Measurements from ENCODE around the gene HDAC7. TPM values are rescaled to one million over a fixed set of nuclear protein-coding genes. Genes with fewer than 3 reads are reported as not detected.
"Not testable (repeated sequence)": the region's sequence is repeated elsewhere in the genome, so short reads cannot be mapped to it uniquely, and the experiment has no call there.

Gene HDAC7
- total RNA-seq, 2 experiments from 2014 or later = 218 to 232 TPM

- H3K9me3 Mint-ChIP-seq = no peaks in the 10 kb centered on the region
Observed at GRCh38 chr12:47845081-47845480, 25.4 kb upstream of the HDAC7 start.

GRCh38 chr12:47844264-47845019 lies 24.7 kb upstream of the HDAC7 start:
- Mint-ChIP-seq H3K36me3 (ENCODE audit: low read depth) (peaks cover 6% of the 10 kb centered on the region), H3K27me3 (no peaks in the 10 kb centered on the region), H3K9me3 (no peaks in the 10 kb centered on the region), H3K27ac (no peak overlapping the region), H3K4me1 (peaks cover 2% of the 10 kb centered on the region), H3K4me3 (no peak overlapping the region)
- POLR2A ChIA-PET = no interaction called here
- CTCF ChIA-PET = interaction anchor here (1.2 to 7.5 kb wide), 3 partner anchors 10 to 103 kb away, joined by 3 to 45 read pairs (median 5); no protein-coding TSS in a partner anchor
- DNase-seq = no peak

More at GRCh38 chr12:47845081-47845480, 25.4 kb upstream of the HDAC7 start:
- CTCF ChIA-PET = interaction anchor here (1.2 to 1.4 kb wide), 2 partner anchors 11 to 12 kb away, joined by 3 to 5 read pairs; no protein-coding TSS in a partner anchor
- no peaks in the 10 kb centered on the region for H3K27me3 Mint-ChIP-seq
- H3K4me1 Mint-ChIP-seq = no peaks in the 10 kb centered on the region
- POLR2A ChIA-PET = no interaction called here
- no peak overlapping the region for H3K4me3 Mint-ChIP-seq
- peaks cover 6% of the 10 kb centered on the region for H3K36me3 Mint-ChIP-seq (ENCODE audit: low read depth)
- no peak overlapping the region for H3K27ac Mint-ChIP-seq
- DNase-seq = no peak

GRCh38 chr12:47843226-47843980 lies 23.7 kb upstream of the HDAC7 start:
- H3K27ac Mint-ChIP-seq = no peak overlapping the region
- ChIA-PET POLR2A (interaction anchor here (0.6 kb wide), 1 partner anchor 12 kb away, joined by 3 read pairs; no protein-coding TSS in a partner anchor), CTCF (interaction anchor here (1.4 to 17.9 kb wide), 3 partner anchors 10 to 102 kb away, joined by 3 to 309 read pairs (median 45); partner anchors contain the start of gene HDAC7)
- H3K4me1 Mint-ChIP-seq = peaks cover 2% of the 10 kb centered on the region
- H3K9me3 Mint-ChIP-seq = no peaks in the 10 kb centered on the region
- H3K27me3 Mint-ChIP-seq = no peaks in the 10 kb centered on the region
- no peak overlapping the region for H3K4me3 Mint-ChIP-seq
- peaks cover 6% of the 10 kb centered on the region for H3K36me3 Mint-ChIP-seq (ENCODE audit: low read depth)
- no peak for DNase-seq

GRCh38 chr12:47842543-47842942 lies 22.8 kb upstream of the HDAC7 start:
- POLR2A ChIA-PET; H3K27me3 Mint-ChIP-seq; DNase-seq; H3K36me3 Mint-ChIP-seq (ENCODE audit: low read depth); H3K4me1 Mint-ChIP-seq; H3K4me3 Mint-ChIP-seq; H3K9me3 Mint-ChIP-seq; H3K27ac Mint-ChIP-seq: not testable (repeated sequence)
- CTCF ChIA-PET = interaction anchor here (0.6 to 17.9 kb wide), 11 partner anchors 10 to 1978 kb away, joined by 3 to 309 read pairs (median 5); partner anchors contain the start of genes HDAC7 and TMEM106C

GRCh38 chr12:47841910-47842309 lies 22.2 kb upstream of the HDAC7 start:
- DNase-seq = no peak
- H3K4me1 Mint-ChIP-seq = peaks cover 14% of the 10 kb centered on the region
- H3K9me3 Mint-ChIP-seq = no peaks in the 10 kb centered on the region
- no peaks in the 10 kb centered on the region for H3K27me3 Mint-ChIP-seq
- ChIA-PET CTCF (interaction anchor here (0.6 to 17.9 kb wide), 11 partner anchors 9 to 1977 kb away, joined by 3 to 309 read pairs (median 5); partner anchors contain the start of genes HDAC7 and TMEM106C), POLR2A (no interaction called here)
- no peak overlapping the region for H3K27ac Mint-ChIP-seq
- H3K4me3 Mint-ChIP-seq = no peak overlapping the region
- H3K36me3 Mint-ChIP-seq (ENCODE audit: low read depth) = peaks cover 6% of the 10 kb centered on the region

- no peak for DNase-seq
- CTCF ChIA-PET = interaction anchor here (1.0 to 17.9 kb wide), 11 partner anchors 9 to 122 kb away, joined by 3 to 309 read pairs (median 5); partner anchors contain the start of genes HDAC7 and TMEM106C
Observed at GRCh38 chr12:47841501-47841900, 21.8 kb upstream of the HDAC7 start.

GRCh38 chr12:47840571-47840970 lies 20.9 kb upstream of the HDAC7 start:
- CTCF ChIA-PET = interaction anchor here (0.6 to 17.9 kb wide), 12 partner anchors 12 to 125 kb away, joined by 3 to 309 read pairs (median 5); partner anchors contain the start of gene HDAC7
- peak overlapping the region; percentile 54 for H3K27ac Mint-ChIP-seq
- H3K9me3 Mint-ChIP-seq = no peaks in the 10 kb centered on the region
- DNase-seq = no peak
- H3K4me3 Mint-ChIP-seq = no peak overlapping the region
- H3K4me1 Mint-ChIP-seq = peaks cover 26% of the 10 kb centered on the region
- H3K27me3 Mint-ChIP-seq = no peaks in the 10 kb centered on the region
- POLR2A ChIA-PET = interaction anchor here (0.6 to 0.9 kb wide), 3 partner anchors 45 to 99 kb away, joined by 4 to 6 read pairs (median 4); no protein-coding TSS in a partner anchor
- peaks cover 4% of the 10 kb centered on the region for H3K36me3 Mint-ChIP-seq (ENCODE audit: low read depth)

More at GRCh38 chr12:47841501-47841900, 21.8 kb upstream of the HDAC7 start:
- POLR2A ChIA-PET = interaction anchor here (0.9 kb wide), 1 partner anchor 100 kb away, joined by 4 read pairs; no protein-coding TSS in a partner anchor
- no peaks in the 10 kb centered on the region for H3K27me3 Mint-ChIP-seq
- no peak overlapping the region for H3K27ac Mint-ChIP-seq
- H3K9me3 Mint-ChIP-seq = no peaks in the 10 kb centered on the region
- H3K36me3 Mint-ChIP-seq (ENCODE audit: low read depth) = peaks cover 5% of the 10 kb centered on the region
- H3K4me3 Mint-ChIP-seq = no peak overlapping the region
- H3K4me1 Mint-ChIP-seq = peaks cover 17% of the 10 kb centered on the region

GRCh38 chr12:47839214-47839876 lies 19.6 kb upstream of the HDAC7 start:
- Mint-ChIP-seq H3K27me3 (no peaks in the 10 kb centered on the region), H3K9me3 (no peaks in the 10 kb centered on the region), H3K4me3 (no peak overlapping the region), H3K27ac (no peak overlapping the region), H3K36me3 (ENCODE audit: low read depth) (no peaks in the 10 kb centered on the region), H3K4me1 (peaks cover 39% of the 10 kb centered on the region)
- no peak for DNase-seq
- POLR2A ChIA-PET = no interaction called here
- CTCF ChIA-PET = interaction anchor here (0.7 to 17.9 kb wide), 35 partner anchors 8 to 213 kb away, joined by 3 to 309 read pairs (median 6); partner anchors contain the start of genes HDAC7, RAPGEF3, SLC48A1 and TMEM106C

- peak; percentile 57 for DNase-seq
- Mint-ChIP-seq H3K4me3 (no peak overlapping the region), H3K4me1 (peaks cover 48% of the 10 kb centered on the region), H3K27me3 (no peaks in the 10 kb centered on the region), H3K9me3 (no peaks in the 10 kb centered on the region), H3K36me3 (ENCODE audit: low read depth) (no peaks in the 10 kb centered on the region), H3K27ac (no peak overlapping the region)
- POLR2A ChIA-PET = no interaction called here
- CTCF ChIA-PET = interaction anchor here (1.0 to 17.9 kb wide), 43 partner anchors 9 to 320 kb away, joined by 3 to 309 read pairs (median 5); partner anchors contain the start of genes HDAC7, RAPGEF3, SLC48A1 and TMEM106C
Observed at GRCh38 chr12:47838286-47838931, 18.7 kb upstream of the HDAC7 start.

GRCh38 chr12:47837190-47838171 lies 17.8 kb upstream of the HDAC7 start:
- CTCF ChIA-PET = interaction anchor here (1.0 to 17.9 kb wide), 38 partner anchors 9 to 321 kb away, joined by 3 to 309 read pairs (median 6); partner anchors contain the start of genes HDAC7, SLC48A1 and TMEM106C
- DNase-seq = peak; percentile 70
- no peaks in the 10 kb centered on the region for H3K27me3 Mint-ChIP-seq
- peaks cover 57% of the 10 kb centered on the region for H3K4me1 Mint-ChIP-seq
- POLR2A ChIA-PET = no interaction called here
- peak overlapping the region; percentile 11 for H3K27ac Mint-ChIP-seq
- H3K9me3 Mint-ChIP-seq = no peaks in the 10 kb centered on the region
- no peak overlapping the region for H3K4me3 Mint-ChIP-seq
- no peaks in the 10 kb centered on the region for H3K36me3 Mint-ChIP-seq (ENCODE audit: low read depth)

- ChIA-PET POLR2A (no interaction called here), CTCF (interaction anchor here (0.6 to 17.9 kb wide), 13 partner anchors 7 to 875 kb away, joined by 3 to 309 read pairs (median 4); partner anchors contain the start of gene HDAC7)
- Mint-ChIP-seq H3K27ac (peak overlapping the region; percentile 74), H3K27me3 (no peaks in the 10 kb centered on the region), H3K4me1 (peaks cover 73% of the 10 kb centered on the region), H3K4me3 (no peak overlapping the region), H3K36me3 (ENCODE audit: low read depth) (peaks cover 2% of the 10 kb centered on the region), H3K9me3 (no peaks in the 10 kb centered on the region)
- no peak for DNase-seq
Observed at GRCh38 chr12:47835831-47836155, 16.1 kb upstream of the HDAC7 start.
